K562 (cell line): Measurements from ENCODE around the gene ITGA7. TPM values are rescaled to one million over a fixed set of nuclear protein-coding genes. Genes with fewer than 3 reads are reported as not detected.

Experiments
- ATAC-seq: fragments of 200-7000 bp; cut with Tn5 transposase; 3 replicates; pipeline ENCODE4 v1.9.1; 2020; ENCODE audit warnings: moderate library complexity
- BruUV-seq: library from RNA; stranded (reverse); fragments of 400-500 nt; replicated peaks from 2 replicates; lab custom pipeline; 2021; lab: Mats Ljungman, UMichigan
- CTCF ChIA-PET: fragments of 300-600 bp; formaldehyde crosslinking; extraction: SDS; loops from one replicate; lab custom pipeline; 2021; ENCODE audit warnings: low intra/inter-chr PET ratio; lab: Yijun Ruan, JAX
- POLR2A ChIA-PET: fragments of 300-600, 350-650 bp; sonication (Branson Sonifier 250); formaldehyde crosslinking; extraction: SDS; loops from one replicate; lab custom pipeline; 2021; ENCODE audit warnings: antibody characterized with exemption, inconsistent platforms; lab: Yijun Ruan, JAX
- DNase-seq, 4 experiments: peaks; one replicate each; pipeline versions ENCODE4 v3.0.0 to v3.0.0-alpha.2; 2011 to 2018; ENCODE audit warnings: low spot score in 3 of 4, mixed read lengths in 3 of 4; ENCODE audit errors: extremely low read depth in 1 of 4
- FAIRE-seq: peaks from 2 replicates; lab custom pipeline; 2011; peaks lifted over from hg19 to GRCh38; lab: Jason Lieb, UNC
- H2AFZ ChIP-seq: 2 replicates; pipeline ENCODE4 v1.6.0; 2011; ENCODE audit warnings: low read depth, low read length, control low read depth, inconsistent platforms
- H3K27ac ChIP-seq: fragments of 200-600 bp; 3 replicates; pipeline ENCODE4 v1.8.0; 2011; ENCODE audit warnings: low read depth, mild to moderate bottlenecking, control low read depth, inconsistent platforms, low read length, moderate library complexity, mixed read lengths; ENCODE audit errors: extremely low read depth
- H3K27me3 ChIP-seq, 2 experiments: fragments of 300-600 bp in 1 of 2; 2 replicates in 1 of 2; 3 replicates in 1 of 2; pipeline versions ENCODE4 v1.6.0 to v1.8.0; 2011; ENCODE audit warnings: inconsistent platforms in 2 of 2, low read length in 2 of 2, mild to moderate bottlenecking in 1 of 2, mixed read lengths in 1 of 2, moderate library complexity in 1 of 2; ENCODE audit not compliant: control insufficient read depth in 2 of 2, insufficient read depth in 2 of 2
- H3K36me3 ChIP-seq: fragments of 300-600 bp; 3 replicates; pipeline ENCODE4 v1.8.0; 2011; ENCODE audit warnings: mild to moderate bottlenecking, low read length, inconsistent platforms; ENCODE audit not compliant: control insufficient read depth, insufficient read depth
- H3K4me1 ChIP-seq, 2 experiments: fragments of 200-600 bp in 1 of 2; replicated peaks in 1 of 2; 2 replicates in 1 of 2; 3 replicates in 1 of 2; pipeline versions ENCODE4 v1.5.1 to v1.8.0; 2011; ENCODE audit warnings: inconsistent platforms in 2 of 2, low read length in 2 of 2, mild to moderate bottlenecking in 1 of 2, mixed read lengths in 1 of 2, moderate library complexity in 1 of 2; ENCODE audit not compliant: control insufficient read depth in 2 of 2, insufficient read depth in 2 of 2
- H3K4me2 ChIP-seq: 2 replicates; pipeline ENCODE4 v1.6.1; 2011; ENCODE audit warnings: low read length, control low read depth, inconsistent platforms, mixed read lengths; ENCODE audit not compliant: insufficient read depth
- H3K4me3 ChIP-seq: fragments of 200-600 bp; sonication (generic), shearing (Covaris generic); 2 replicates; pipeline ENCODE4 v1.5.1; 2016; ENCODE audit warnings: control low read depth, inconsistent platforms
- H3K79me2 ChIP-seq: fragments of 200-600 bp; 3 replicates; pipeline ENCODE4 v1.8.0; 2011; ENCODE audit warnings: low read length, inconsistent platforms; ENCODE audit not compliant: control insufficient read depth, insufficient read depth
- H3K9ac ChIP-seq, 2 experiments: 2 replicates each; pipeline versions ENCODE4 v1.6.0 to v1.6.1; 2011; ENCODE audit warnings: low read depth in 2 of 2, low read length in 2 of 2, control low read depth in 1 of 2, inconsistent platforms in 1 of 2, mild to moderate bottlenecking in 1 of 2, mixed read lengths in 1 of 2; ENCODE audit not compliant: insufficient read depth in 1 of 2
- H3K9me1 ChIP-seq: one replicate; pipeline ENCODE4 v1.6.0; 2011; ENCODE audit warnings: inconsistent platforms, mild to moderate bottlenecking, low read length, moderate library complexity; ENCODE audit not compliant: control insufficient read depth, insufficient read depth
- H3K9me3 ChIP-seq: replicated peaks from 2 replicates; pipeline ENCODE4 v1.5.1; 2011; ENCODE audit warnings: low read depth, low read length, inconsistent platforms; ENCODE audit not compliant: control insufficient read depth, insufficient read depth
- H4K20me1 ChIP-seq: replicated peaks from 2 replicates; pipeline ENCODE4 v1.6.1; 2011; ENCODE audit warnings: low read length, inconsistent platforms, mixed read lengths; ENCODE audit not compliant: control insufficient read depth, insufficient read depth
- BRF1 ChIP-seq: IDR thresholded peaks from 3 replicates; pipeline ENCODE4 v1.6.1; 2011; ENCODE audit warnings: borderline replicate concordance, mild to moderate bottlenecking; ENCODE audit not compliant: insufficient read length; ENCODE audit errors: extremely low read depth
- CBFB ChIP-seq: sonication (generic); formaldehyde crosslinking; IDR thresholded peaks from 2 replicates; pipeline ENCODE4 v1.4.0; 2020; ENCODE audit warnings: mild to moderate bottlenecking, missing genetic modification reagents
- CC2D1A ChIP-seq: fragments of 450-650 bp; IDR thresholded peaks from 2 replicates; pipeline ENCODE4 v1.6.1; 2017; ENCODE audit warnings: mild to moderate bottlenecking
- CCAR2 ChIP-seq: fragments of 200-400 bp; formaldehyde crosslinking; IDR thresholded peaks from 2 replicates; pipeline ENCODE4 v1.6.1; 2017; ENCODE audit warnings: mild to moderate bottlenecking, low read depth, low read length
- CEBPG ChIP-seq, 3 experiments: fragments of 200-800 bp in 1 of 3; sonication (Bioruptor generic) in 1 of 3; sonication (generic) in 1 of 3; formaldehyde crosslinking in 1 of 3; IDR thresholded peaks in 2 of 3; conservative IDR thresholded peaks in 1 of 3; 2 replicates each; pipeline versions ENCODE4 v1.6.1 to v1.8.0; 2016 to 2022; ENCODE audit warnings: missing compliant biosample characterization in 2 of 3, missing genetic modification characterization in 2 of 3, mild to moderate bottlenecking in 1 of 3, missing genetic modification reagents in 1 of 3
- CHAMP1 ChIP-seq: fragments of 450-650 bp; IDR thresholded peaks from 2 replicates; pipeline ENCODE4 v1.6.1; 2016; ENCODE audit warnings: mild to moderate bottlenecking
- EGR1 ChIP-seq: fragments of 450-650 bp; conservative IDR thresholded peaks from 2 replicates; pipeline ENCODE4 v1.6.1; 2017; ENCODE audit warnings: mild to moderate bottlenecking
- FIP1L1 ChIP-seq: fragments of 200-400 bp; formaldehyde crosslinking; IDR thresholded peaks from 2 replicates; pipeline ENCODE4 v1.6.1; 2018; ENCODE audit warnings: mild to moderate bottlenecking, low read depth, low read length; ENCODE audit not compliant: poor library complexity, severe bottlenecking
- FOXM1 ChIP-seq, 2 experiments: fragments of 450-650 bp in 1 of 2; sonication (generic) in 1 of 2; formaldehyde crosslinking in 1 of 2; IDR thresholded peaks; 2 replicates each; pipeline versions ENCODE4 v1.6.1 to v1.9.0; 2017 to 2022; ENCODE audit warnings: low read depth in 2 of 2, mild to moderate bottlenecking in 2 of 2, missing genetic modification reagents in 1 of 2, moderate library complexity in 1 of 2
- MCM2 ChIP-seq: fragments of 450-650 bp; IDR thresholded peaks from 2 replicates; pipeline ENCODE4 v1.6.1; 2017; ENCODE audit warnings: low read depth, mild to moderate bottlenecking
- POLR2G ChIP-seq: fragments of 200-400 bp; formaldehyde crosslinking; IDR thresholded peaks from 2 replicates; pipeline ENCODE4 v1.6.1; 2017; ENCODE audit warnings: low read depth, mild to moderate bottlenecking, antibody characterized with exemption, low read length, moderate library complexity
- RBFOX2 ChIP-seq: fragments of 200-400 bp; formaldehyde crosslinking; IDR thresholded peaks from 2 replicates; pipeline ENCODE4 v1.6.1; 2017; ENCODE audit warnings: low read depth, mild to moderate bottlenecking, low read length, moderate library complexity
- SAP30 ChIP-seq: fragments of 200-600 bp; sonication (generic); IDR thresholded peaks from 2 replicates; pipeline ENCODE4 v1.6.1; 2012; ENCODE audit warnings: borderline replicate concordance, low read depth, mild to moderate bottlenecking, moderate library complexity, low read length, control low read depth, inconsistent platforms; ENCODE audit not compliant: insufficient read depth, poor library complexity, severe bottlenecking
- SIRT6 ChIP-seq: IDR thresholded peaks from one replicate; pipeline ENCODE4 v1.6.1; 2012; ENCODE audit warnings: low read depth, mild to moderate bottlenecking, control low read depth, inconsistent platforms, low read length, moderate library complexity
- SMARCA5 ChIP-seq: fragments of 450-650 bp; IDR thresholded peaks from 2 replicates; pipeline ENCODE4 v1.6.1; 2016
- TAL1 ChIP-seq: fragments of 450-650 bp; IDR thresholded peaks from 2 replicates; pipeline ENCODE4 v1.6.1; 2016; ENCODE audit warnings: mild to moderate bottlenecking
- ZNF311 ChIP-seq: fragments of 250-450 bp; sonication (Bioruptor Pico); IDR thresholded peaks from 2 replicates; pipeline ENCODE4 v1.4.0; 2020; ENCODE audit warnings: mild to moderate bottlenecking, moderate library complexity
- WGBS: fragments of 100-300 bp; shearing (Covaris generic); methylation state at CpG from one replicate; pipeline ENCODE4 v1.1.6; 2016; ENCODE audit warnings: low coverage, mixed read lengths; ENCODE audit not compliant: insufficient coverage; ENCODE audit errors: missing lambda C conversion rate; 5-methylcytosine and 5-hydroxymethylcytosine counted together
- in situ Hi-C: fragments of 300-500 bp; cut with MboI; formaldehyde crosslinking; loops from 4 replicates; pipeline ENCODE4 v1.15.0; 2018; ENCODE audit warnings: inconsistent platforms, mixed read lengths
- intact Hi-C: fragments of 100-400 bp; cut with micrococcal nuclease; formaldehyde crosslinking; loops from 2 replicates; pipeline ENCODE4 v1.14.2; 2022
- polyA plus RNA-seq, 8 experiments: library from polyadenylated mRNA; depleted of rRNA in 4 of 8; stranded (reverse) in 5 of 8; unstranded in 3 of 8; fragments of >200 nt; fragmentation: Nextera tagmentation in 2 of 8; fragmentation: Illumina TruSeq in 1 of 8; extraction: Ambion mirVana in 2 of 8; extraction: Trizol in 1 of 8; gene quantifications; 2 replicates each; pipeline versions ENCODE4 v1.2.1 to v1.2.3, GENCODE V29; 2011 to 2014; ENCODE audit warnings: inconsistent platforms in 1 of 8, missing spikeins in 1 of 8
- total RNA-seq, 7 experiments: library from RNA; depleted of rRNA in 6 of 7; stranded (reverse); fragments of >200 nt in 6 of 7; fragmentation: Illumina TruSeq in 2 of 7; extraction: Trizol in 2 of 7; gene quantifications; 2 replicates each; pipeline versions ENCODE4 v1.2.1 to v1.2.3, GENCODE V29; 2011 to 2021; ENCODE audit warnings: low replicate concordance in 1 of 7

Gene ITGA7
- total and polyA plus RNA-seq, 9 of the 15 experiments (the other 6 are each of a cell fraction or from before 2014, with no cell fraction given), result 0.11 to 2.3 (median 0.56) TPM; not detected in 1

- no peak for TF ChIP-seq BRF1
- TF ChIP-seq SMARCA5, result no peak
- no peak for TF ChIP-seq FOXM1 (IDR thresholded peaks at IDR 0.05; ENCODE audit: low read depth)
- TF ChIP-seq FOXM1 (CRISPR knock-in tag; IDR thresholded peaks at IDR 0.05; ENCODE audit: low read depth), result no peak
- no peak for TF ChIP-seq TAL1
- no peak for TF ChIP-seq CC2D1A
- TF ChIP-seq ZNF311, result no peak
Measured at GRCh38 chr12:55724226-55724939, 16.7 kb upstream of the ITGA7 start (continued).

- H2AFZ ChIP-seq, result no peak overlapping the region
- 0 out of 4 replicates have a peak overlapping the region, but pooled peaks of 1 of the 2 experiments have one; percentile 47 for H3K9ac ChIP-seq
- peaks cover 22% of the 10 kb centered on the region; the same call in 1 of the 2 replicates for H4K20me1 ChIP-seq
- H3K4me2 ChIP-seq, result no peak overlapping the region
- intact Hi-C loops, result loop anchor here (1.0 kb wide), 2 partner anchors 14 to 64 kb away; no protein-coding TSS in a partner anchor
- 81% methylated on average over 10 of the region's 10 CpGs for WGBS
- H3K4me1 ChIP-seq, result peaks cover 13 to 36% of the 10 kb centered on the region in 2 experiments; a peak in 4 of 5 replicates
- POLR2A ChIA-PET, result interaction anchor here (0.6 to 1.5 kb wide), 3 partner anchors 11 to 277 kb away, joined by 3 to 5 read pairs (median 3); no protein-coding TSS in a partner anchor
- no peak for DNase-seq
- H3K27ac ChIP-seq, result no peak overlapping the region
- no peak for FAIRE-seq
- H3K9me3 ChIP-seq, result no peaks in the 10 kb centered on the region
- H3K36me3 ChIP-seq, result peaks cover 42% of the 10 kb centered on the region
- peaks cover 23% of the 10 kb centered on the region for H3K79me2 ChIP-seq
- no TSS peak for BruUV-seq
- H3K4me3 ChIP-seq, result no peak overlapping the region
- ATAC-seq, result no peak
- H3K9me1 ChIP-seq, result no peaks in the 10 kb centered on the region
- CTCF ChIA-PET, result interaction anchor here (1.0 to 3.1 kb wide), 2 partner anchors 14 to 73 kb away, joined by 4 to 20 read pairs; no protein-coding TSS in a partner anchor
- H3K27me3 ChIP-seq, result no peaks in the 10 kb centered on the region
- in situ Hi-C loops, result no loop called here
- TF ChIP-seq CEBPG (CRISPR knock-in tag; IDR thresholded peaks at IDR 0.05) (peak; percentile 19; the same call in 1 of the 2 replicates), CEBPG (tag; conservative IDR thresholded peaks at IDR 0.05 in 1 of 2, IDR thresholded peaks at IDR 0.05 in 1 of 2) (no peak), MCM2 (no peak), FIP1L1 (no peak), CBFB (CRISPR knock-in tag) (no peak), CCAR2 (no peak), CHAMP1 (no peak), EGR1 (no peak), SAP30 (no peak), SIRT6 (peak; percentile 75), RBFOX2 (peak; percentile 60), POLR2G (peak; percentile 76)
Measured at GRCh38 chr12:55723516-55724225, 16.0 kb upstream of the ITGA7 start.
